ENCODE measurements around the gene PUS7.

DNA sequence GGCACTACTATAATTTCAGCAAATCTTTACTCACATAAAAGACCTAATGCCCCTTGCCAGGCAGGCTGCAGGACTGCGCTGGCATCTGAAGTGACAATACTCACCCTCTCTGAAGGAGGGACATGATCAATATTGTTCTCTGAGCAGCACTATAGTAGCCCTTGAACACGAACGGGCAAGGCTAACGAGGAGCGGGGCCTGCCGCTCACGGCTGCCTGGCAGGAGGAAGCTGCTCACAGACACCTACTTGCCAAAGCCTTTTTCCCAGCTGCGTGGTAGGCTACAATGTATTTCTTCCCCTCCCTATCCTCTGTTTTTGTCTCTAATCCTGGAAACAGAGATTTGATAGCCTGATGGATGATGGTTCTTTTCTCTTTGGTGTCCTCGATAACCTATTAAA is 19.9 kb downstream of the PUS7 start:
- TF ChIP-seq, protein P1, sequence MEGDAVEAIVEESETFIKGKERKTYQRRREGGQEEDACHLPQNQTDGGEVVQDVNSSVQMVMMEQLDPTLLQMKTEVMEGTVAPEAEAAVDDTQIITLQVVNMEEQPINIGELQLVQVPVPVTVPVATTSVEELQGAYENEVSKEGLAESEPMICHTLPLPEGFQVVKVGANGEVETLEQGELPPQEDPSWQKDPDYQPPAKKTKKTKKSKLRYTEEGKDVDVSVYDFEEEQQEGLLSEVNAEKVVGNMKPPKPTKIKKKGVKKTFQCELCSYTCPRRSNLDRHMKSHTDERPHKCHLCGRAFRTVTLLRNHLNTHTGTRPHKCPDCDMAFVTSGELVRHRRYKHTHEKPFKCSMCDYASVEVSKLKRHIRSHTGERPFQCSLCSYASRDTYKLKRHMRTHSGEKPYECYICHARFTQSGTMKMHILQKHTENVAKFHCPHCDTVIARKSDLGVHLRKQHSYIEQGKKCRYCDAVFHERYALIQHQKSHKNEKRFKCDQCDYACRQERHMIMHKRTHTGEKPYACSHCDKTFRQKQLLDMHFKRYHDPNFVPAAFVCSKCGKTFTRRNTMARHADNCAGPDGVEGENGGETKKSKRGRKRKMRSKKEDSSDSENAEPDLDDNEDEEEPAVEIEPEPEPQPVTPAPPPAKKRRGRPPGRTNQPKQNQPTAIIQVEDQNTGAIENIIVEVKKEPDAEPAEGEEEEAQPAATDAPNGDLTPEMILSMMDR (IDR thresholded peaks at IDR 0.05; ENCODE audit: low read length), result no peak
- TF ChIP-seq EZH2 (optimal IDR thresholded peaks at IDR 0.05; ENCODE audit: low read depth, low read length) (no peak), EZH2phosphoT487 (IDR thresholded peaks at IDR 0.05; ENCODE audit: low read length) (no peak)

Data from MM.1S (cell line).